ENCODE measurements around the gene INHA. TPM values are rescaled to one million over a fixed set of nuclear protein-coding genes. Genes with fewer than 3 reads are reported as not detected.

Gene INHA
- polyA plus RNA-seq, 1 of the 3 experiments (the other 2 are of a cell fraction): 1.2 TPM

DNA sequence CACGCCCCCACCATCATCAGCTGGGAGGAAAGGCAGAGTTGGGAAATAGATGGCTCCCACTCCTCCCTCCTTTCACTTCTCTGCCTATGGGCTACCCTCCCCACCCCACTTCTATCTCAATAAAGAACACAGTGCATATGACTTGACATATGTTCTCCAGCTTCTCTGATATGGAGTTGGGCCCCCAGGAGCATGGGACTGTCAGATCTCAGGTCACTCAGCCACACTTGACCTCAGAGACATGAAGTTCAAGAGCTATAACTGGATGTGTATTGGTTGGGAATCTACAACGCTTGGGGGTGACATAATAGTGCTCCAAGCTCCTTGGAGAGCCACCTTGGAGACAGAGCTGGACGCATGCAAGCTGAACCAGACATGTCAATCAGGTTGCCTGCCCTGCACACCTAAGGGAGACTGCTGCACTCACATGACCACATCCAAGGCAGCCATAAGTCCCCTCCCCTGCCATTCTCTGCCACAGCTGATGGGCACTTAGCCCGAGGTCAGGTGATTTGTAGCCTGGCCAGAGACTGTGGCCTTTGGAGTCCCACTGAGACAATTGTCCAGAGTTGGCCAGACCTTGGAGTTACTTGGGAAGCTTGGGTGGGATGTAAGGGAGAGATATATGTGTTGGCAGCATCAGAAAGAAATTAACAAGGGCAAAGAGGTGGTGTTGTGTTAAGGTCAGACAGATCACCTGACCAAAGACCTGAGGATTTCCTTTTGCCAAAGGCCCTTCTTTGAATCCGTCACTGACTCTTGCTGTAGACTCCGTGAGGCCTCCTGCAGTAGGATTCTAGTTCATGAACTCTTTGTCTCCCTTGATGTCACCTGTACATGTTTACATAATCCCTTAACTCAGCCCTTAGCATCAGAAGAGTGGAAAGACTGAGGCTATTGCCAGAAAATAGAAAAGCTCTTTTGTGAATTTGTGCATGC is 3.7 kb downstream of the INHA start:
- TF ChIP-seq POLR2AphosphoS5 (IDR thresholded peaks at IDR 0.05; ENCODE audit: low read depth, low read length) (no peak), SIN3A (IDR thresholded peaks at IDR 0.05; ENCODE audit: borderline replicate concordance, low read depth, low read length) (no peak), RXRA (IDR thresholded peaks at IDR 0.05; ENCODE audit: borderline replicate concordance, low read depth) (no peak), FOSL2 (IDR thresholded peaks at IDR 0.05; ENCODE audit: borderline replicate concordance, low read depth) (no peak), EZH2phosphoT487 (IDR thresholded peaks at IDR 0.05; ENCODE audit: borderline replicate concordance, low read depth) (no peak), FOXJ3 (CRISPR knock-in tag; IDR thresholded peaks at IDR 0.05) (no peak), MXI1 (IDR thresholded peaks at IDR 0.05; ENCODE audit: low read depth, low read length) (no peak), TCF12 (IDR thresholded peaks at IDR 0.05) (no peak), NFIC (IDR thresholded peaks at IDR 0.05; ENCODE audit: borderline replicate concordance) (no peak), ELF1 (IDR thresholded peaks at IDR 0.05) (no peak), TEAD4 (IDR thresholded peaks at IDR 0.05; ENCODE audit: borderline replicate concordance, insufficient read depth) (no peak), SMC3 (IDR thresholded peaks at IDR 0.05; ENCODE audit: low read depth, low read length) (no peak)
- TF ChIP-seq, protein P1, sequence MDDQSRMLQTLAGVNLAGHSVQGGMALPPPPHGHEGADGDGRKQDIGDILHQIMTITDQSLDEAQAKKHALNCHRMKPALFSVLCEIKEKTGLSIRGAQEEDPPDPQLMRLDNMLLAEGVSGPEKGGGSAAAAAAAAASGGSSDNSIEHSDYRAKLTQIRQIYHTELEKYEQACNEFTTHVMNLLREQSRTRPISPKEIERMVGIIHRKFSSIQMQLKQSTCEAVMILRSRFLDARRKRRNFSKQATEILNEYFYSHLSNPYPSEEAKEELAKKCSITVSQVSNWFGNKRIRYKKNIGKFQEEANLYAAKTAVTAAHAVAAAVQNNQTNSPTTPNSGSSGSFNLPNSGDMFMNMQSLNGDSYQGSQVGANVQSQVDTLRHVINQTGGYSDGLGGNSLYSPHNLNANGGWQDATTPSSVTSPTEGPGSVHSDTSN (IDR thresholded peaks at IDR 0.05): no peak
- TF ChIP-seq, protein P2, sequence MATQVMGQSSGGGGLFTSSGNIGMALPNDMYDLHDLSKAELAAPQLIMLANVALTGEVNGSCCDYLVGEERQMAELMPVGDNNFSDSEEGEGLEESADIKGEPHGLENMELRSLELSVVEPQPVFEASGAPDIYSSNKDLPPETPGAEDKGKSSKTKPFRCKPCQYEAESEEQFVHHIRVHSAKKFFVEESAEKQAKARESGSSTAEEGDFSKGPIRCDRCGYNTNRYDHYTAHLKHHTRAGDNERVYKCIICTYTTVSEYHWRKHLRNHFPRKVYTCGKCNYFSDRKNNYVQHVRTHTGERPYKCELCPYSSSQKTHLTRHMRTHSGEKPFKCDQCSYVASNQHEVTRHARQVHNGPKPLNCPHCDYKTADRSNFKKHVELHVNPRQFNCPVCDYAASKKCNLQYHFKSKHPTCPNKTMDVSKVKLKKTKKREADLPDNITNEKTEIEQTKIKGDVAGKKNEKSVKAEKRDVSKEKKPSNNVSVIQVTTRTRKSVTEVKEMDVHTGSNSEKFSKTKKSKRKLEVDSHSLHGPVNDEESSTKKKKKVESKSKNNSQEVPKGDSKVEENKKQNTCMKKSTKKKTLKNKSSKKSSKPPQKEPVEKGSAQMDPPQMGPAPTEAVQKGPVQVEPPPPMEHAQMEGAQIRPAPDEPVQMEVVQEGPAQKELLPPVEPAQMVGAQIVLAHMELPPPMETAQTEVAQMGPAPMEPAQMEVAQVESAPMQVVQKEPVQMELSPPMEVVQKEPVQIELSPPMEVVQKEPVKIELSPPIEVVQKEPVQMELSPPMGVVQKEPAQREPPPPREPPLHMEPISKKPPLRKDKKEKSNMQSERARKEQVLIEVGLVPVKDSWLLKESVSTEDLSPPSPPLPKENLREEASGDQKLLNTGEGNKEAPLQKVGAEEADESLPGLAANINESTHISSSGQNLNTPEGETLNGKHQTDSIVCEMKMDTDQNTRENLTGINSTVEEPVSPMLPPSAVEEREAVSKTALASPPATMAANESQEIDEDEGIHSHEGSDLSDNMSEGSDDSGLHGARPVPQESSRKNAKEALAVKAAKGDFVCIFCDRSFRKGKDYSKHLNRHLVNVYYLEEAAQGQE (IDR thresholded peaks at IDR 0.05; ENCODE audit: low read depth, low read length): no peak
- TF ChIP-seq, protein P3, sequence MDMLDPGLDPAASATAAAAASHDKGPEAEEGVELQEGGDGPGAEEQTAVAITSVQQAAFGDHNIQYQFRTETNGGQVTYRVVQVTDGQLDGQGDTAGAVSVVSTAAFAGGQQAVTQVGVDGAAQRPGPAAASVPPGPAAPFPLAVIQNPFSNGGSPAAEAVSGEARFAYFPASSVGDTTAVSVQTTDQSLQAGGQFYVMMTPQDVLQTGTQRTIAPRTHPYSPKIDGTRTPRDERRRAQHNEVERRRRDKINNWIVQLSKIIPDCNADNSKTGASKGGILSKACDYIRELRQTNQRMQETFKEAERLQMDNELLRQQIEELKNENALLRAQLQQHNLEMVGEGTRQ (IDR thresholded peaks at IDR 0.05; ENCODE audit: borderline replicate concordance, low read depth, low read length): no peak
- TF ChIP-seq, protein P4, sequence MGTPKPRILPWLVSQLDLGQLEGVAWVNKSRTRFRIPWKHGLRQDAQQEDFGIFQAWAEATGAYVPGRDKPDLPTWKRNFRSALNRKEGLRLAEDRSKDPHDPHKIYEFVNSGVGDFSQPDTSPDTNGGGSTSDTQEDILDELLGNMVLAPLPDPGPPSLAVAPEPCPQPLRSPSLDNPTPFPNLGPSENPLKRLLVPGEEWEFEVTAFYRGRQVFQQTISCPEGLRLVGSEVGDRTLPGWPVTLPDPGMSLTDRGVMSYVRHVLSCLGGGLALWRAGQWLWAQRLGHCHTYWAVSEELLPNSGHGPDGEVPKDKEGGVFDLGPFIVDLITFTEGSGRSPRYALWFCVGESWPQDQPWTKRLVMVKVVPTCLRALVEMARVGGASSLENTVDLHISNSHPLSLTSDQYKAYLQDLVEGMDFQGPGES (IDR thresholded peaks at IDR 0.05; ENCODE audit: low read depth, low read length): no peak
- peaks cover 6% of the 10 kb centered on the region for H3F3A ChIP-seq (replicated peaks; ENCODE audit: insufficient read depth)
- no peaks in the 10 kb centered on the region for H3K9me3 ChIP-seq
- H3K36me3 ChIP-seq (replicated peaks in 1 of 2; ENCODE audit: control insufficient read depth in 1 of 2, insufficient read depth in 2 of 2, low read length in 1 of 2): no peaks in the 10 kb centered on the region
- no peaks in the 10 kb centered on the region for H3K79me2 ChIP-seq (ENCODE audit: insufficient read depth)
- H3K4me3 ChIP-seq (ENCODE audit: low read depth in 2 of 2, low read length in 1 of 2): no peak overlapping the region
- WGBS (ENCODE audit: low lambda C conversion rate): 62% methylated on average over 6 of the region's 6 CpGs
- no peaks in the 10 kb centered on the region for H4K20me1 ChIP-seq (ENCODE audit: insufficient read depth)
- H2AFZ ChIP-seq (ENCODE audit: low read depth): no peak overlapping the region
- H3K4me1 ChIP-seq (ENCODE audit: control insufficient read depth in 1 of 2, insufficient read depth in 2 of 2, low read depth in 1 of 2, low read length in 1 of 2): peaks cover 3 to 9% of the 10 kb centered on the region in 2 experiments; a peak in 1 of 4 replicates
- no peak for DNase-seq
- H3K9me2 ChIP-seq: no peaks in the 10 kb centered on the region
- ChIA-PET CTCF (interaction anchor here (0.6 to 1.6 kb wide), 7 partner anchors 16 to 173 kb away, joined by 3 to 6 read pairs (median 3); partner anchors contain the start of gene CHPF), POLR2A (no interaction called here)
- no peak overlapping the region for H3K4me2 ChIP-seq
- H3K9ac ChIP-seq: no peak overlapping the region
- no peak overlapping the region for H3K27ac ChIP-seq (ENCODE audit: low read depth in 2 of 2, low read length in 1 of 2)
- peaks cover 7% of the 10 kb centered on the region; the same call in 1 of the 2 replicates for H3K27me3 ChIP-seq (ENCODE audit: insufficient read depth)
